ENCODE data around the gene TTC17.

TTC17 gene

GRCh38 chr11:43517518-43517917 is 158.8 kb downstream of the TTC17 start:
- peak in 1 of 2 donors; percentile 51 for DNase-seq (ENCODE audit: low read depth in 2 of 2)

DNA sequence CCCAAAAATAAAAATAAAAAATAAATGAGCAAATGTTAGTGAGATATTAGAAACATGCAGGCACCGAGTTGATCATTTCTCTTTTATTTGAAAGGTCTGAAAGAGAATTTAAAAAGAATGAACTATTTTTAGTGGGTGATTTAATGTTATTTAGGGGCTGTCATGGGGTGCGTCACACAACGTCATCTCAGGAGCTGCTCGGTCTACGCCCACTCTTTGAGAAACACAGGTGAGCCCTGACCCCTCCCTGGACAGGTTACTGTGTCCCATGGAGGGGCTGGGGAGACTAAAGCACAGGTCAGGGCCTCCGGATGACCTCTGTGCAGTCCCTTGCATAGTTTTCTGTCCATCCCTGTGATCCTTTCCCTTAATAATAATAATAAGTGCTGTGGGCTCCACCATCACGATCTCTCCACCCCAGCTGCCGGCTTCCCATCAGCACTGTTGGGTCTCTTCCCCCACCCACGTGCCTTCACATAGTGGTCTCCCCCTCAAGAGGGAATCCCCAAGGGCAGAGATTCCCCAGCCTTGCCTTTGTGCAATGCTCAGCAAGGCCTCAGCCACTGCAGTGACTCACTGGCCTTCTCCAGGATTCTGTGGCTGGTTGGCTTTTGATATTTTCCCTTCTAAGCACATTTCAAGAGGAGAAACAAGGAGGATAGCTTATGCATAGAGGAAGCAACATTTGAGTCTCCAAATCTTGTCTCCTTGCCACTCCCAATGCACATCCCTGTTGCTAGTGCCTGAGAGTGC is 159.9 kb downstream of the TTC17 start:
- TF ChIP-seq CTCF (IDR thresholded peaks at IDR 0.05; ENCODE audit: low read depth, low read length): no peak
- peak in 1 of 2 donors; percentile 51 for DNase-seq (ENCODE audit: low read depth in 2 of 2)
- H3K4me3 ChIP-seq (replicated peaks in 1 of 2; ENCODE audit: low read depth in 2 of 2, low read length in 2 of 2): no peak overlapping the region

More at GRCh38 chr11:43517518-43517917, 158.8 kb downstream of the TTC17 start:
- TF ChIP-seq CTCF (IDR thresholded peaks at IDR 0.05; ENCODE audit: low read depth, low read length): no peak
- no peak overlapping the region for H3K4me3 ChIP-seq (replicated peaks in 1 of 2; ENCODE audit: low read depth in 2 of 2, low read length in 2 of 2)

DNA sequence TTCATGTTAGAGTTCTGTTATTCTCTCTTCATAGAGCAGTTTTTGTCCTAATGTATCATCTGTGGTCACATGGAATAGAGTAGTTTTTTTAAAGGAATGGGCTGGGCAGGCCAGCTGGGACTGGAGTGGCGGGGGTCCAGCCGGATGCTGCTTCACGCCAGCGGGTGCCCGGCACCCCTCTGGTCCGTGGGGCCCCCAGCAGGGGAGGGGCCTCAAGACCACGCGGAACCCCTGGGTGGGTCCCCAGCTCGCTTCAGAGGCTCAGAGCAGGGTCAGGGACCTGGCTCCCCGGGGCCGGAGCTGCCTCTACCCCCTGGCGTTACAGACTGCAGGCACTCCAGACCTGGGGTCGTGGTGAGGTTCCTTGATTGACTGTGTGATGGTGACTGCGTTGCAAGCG is 162.8 kb downstream of the TTC17 start:
- DNase-seq (ENCODE audit: low read depth in 2 of 2): no peak
- TF ChIP-seq CTCF (IDR thresholded peaks at IDR 0.05; ENCODE audit: low read depth, low read length): no peak
- H3K4me3 ChIP-seq (replicated peaks in 1 of 2; ENCODE audit: low read depth in 2 of 2, low read length in 2 of 2): no peak overlapping the region

GRCh38 chr11:43523632-43524031 is 164.9 kb downstream of the TTC17 start:
- no peak for DNase-seq (ENCODE audit: low read depth in 2 of 2)
- no peak overlapping the region for H3K4me3 ChIP-seq (replicated peaks in 1 of 2; ENCODE audit: low read depth in 2 of 2, low read length in 2 of 2)
- no peak for TF ChIP-seq CTCF (IDR thresholded peaks at IDR 0.05; ENCODE audit: low read depth, low read length)

DNA sequence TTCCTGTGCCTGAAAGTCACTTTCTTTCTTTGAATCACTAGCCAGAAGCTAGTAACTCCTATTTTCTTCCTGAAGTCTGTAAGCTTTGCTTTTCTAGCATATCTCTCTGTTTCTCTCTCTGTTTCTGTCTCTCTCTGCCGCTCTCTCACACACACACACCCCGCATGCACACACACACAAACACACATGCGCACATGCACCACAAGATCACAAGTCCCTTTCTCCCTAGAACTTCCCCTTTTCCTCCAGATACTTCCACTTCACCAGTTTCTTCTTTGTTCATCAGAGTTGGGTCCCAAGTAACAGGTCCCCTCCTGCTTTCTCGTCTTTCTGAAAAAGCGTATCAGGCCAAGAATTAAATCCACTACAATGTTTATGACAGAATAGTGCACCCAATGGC is 173.3 kb downstream of the TTC17 start:
- no peak for TF ChIP-seq CTCF (IDR thresholded peaks at IDR 0.05; ENCODE audit: low read depth, low read length)

DNA sequence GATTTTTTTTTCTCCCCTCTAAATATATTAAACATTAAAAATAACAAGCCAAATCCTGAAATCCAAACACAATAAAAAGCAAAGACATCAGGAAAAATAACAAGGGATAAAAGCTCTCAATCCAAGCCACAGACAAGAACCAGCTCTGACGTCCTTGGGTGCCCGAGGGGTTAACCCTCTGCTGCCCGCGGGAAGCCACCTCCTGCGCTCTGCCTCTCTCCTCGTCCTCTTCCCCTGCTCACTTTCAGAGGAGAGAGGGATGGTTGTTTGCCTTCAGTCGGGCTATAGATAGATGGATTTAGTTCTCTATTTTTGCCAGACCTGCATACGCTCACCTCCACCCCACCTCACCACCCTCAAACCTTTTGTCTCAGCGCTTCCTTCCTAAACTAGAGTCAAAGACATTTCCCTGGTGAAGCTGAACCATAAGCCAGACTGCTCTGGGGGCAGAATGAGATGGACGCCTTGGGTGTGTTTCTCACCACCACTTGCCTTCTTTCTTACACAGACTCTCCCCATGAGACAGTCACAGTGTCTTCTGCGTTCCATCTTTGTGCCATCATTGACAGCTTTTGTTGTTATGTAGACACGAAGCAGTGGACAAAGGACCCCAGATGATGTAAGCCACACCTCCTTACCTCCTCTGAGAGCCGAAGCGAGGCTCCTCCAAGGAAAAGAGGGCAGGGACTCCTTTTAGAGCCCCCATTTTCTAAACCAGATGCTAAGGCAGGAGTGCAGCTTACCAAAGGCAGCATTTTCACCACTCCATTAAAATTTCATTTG is 179.3 kb downstream of the TTC17 start:
- no peak for DNase-seq (ENCODE audit: low read depth in 2 of 2)
- no peak overlapping the region for H3K4me3 ChIP-seq (replicated peaks in 1 of 2; ENCODE audit: low read depth in 2 of 2, low read length in 2 of 2)
- TF ChIP-seq CTCF (IDR thresholded peaks at IDR 0.05; ENCODE audit: low read depth, low read length): no peak

More for the DNA sequence above, 173.3 kb downstream of the TTC17 start:
- no peak overlapping the region for H3K4me3 ChIP-seq (replicated peaks in 1 of 2; ENCODE audit: low read depth in 2 of 2, low read length in 2 of 2)
- DNase-seq (ENCODE audit: low read depth in 2 of 2): no peak

Data from cardiac fibroblast (primary cell).